Vagina (tissue), 2 donors: ENCODE measurements around the gene NUDT22. TPM values are rescaled to one million over a fixed set of nuclear protein-coding genes. Genes with fewer than 3 reads are reported as not detected.

ENCODE experiments used
- DNase-seq, 2 donors: peaks; one replicate each; pipeline ENCODE4 v3.0.0-alpha.2; 2017; ENCODE audit errors: extremely low spot score in 2 of 2
- H3K27ac ChIP-seq: fragments of 200-600 bp; sonication (generic); one replicate; pipeline ENCODE4 v1.5.1; 2019
- H3K27me3 ChIP-seq: fragments of 200-600 bp; sonication (generic); one replicate; pipeline ENCODE4 v1.5.1; 2019
- H3K36me3 ChIP-seq, 2 donors: fragments of 200-600 bp; sonication (generic); one replicate each; pipeline ENCODE4 v1.5.1; 2017 to 2019
- H3K4me1 ChIP-seq: fragments of 200-600 bp; sonication (generic); one replicate; pipeline ENCODE4 v1.5.1; 2019
- H3K4me3 ChIP-seq, 2 donors: fragments of 200-600 bp; sonication (generic); 1 replicate in 1 of 2; 2 replicates in 1 of 2; pipeline ENCODE4 v1.5.1; 2016 to 2019
- H3K9me3 ChIP-seq: fragments of 200-600 bp; sonication (generic); one replicate; pipeline ENCODE4 v1.5.1; 2019
- CTCF ChIP-seq, 3 experiments: fragments of 450-650 bp in 2 of 3; fragments of 200-600 bp in 1 of 3; sonication (generic) in 1 of 3; IDR thresholded peaks; one replicate each; pipeline ENCODE4 v1.5.1; 2017 to 2019; ENCODE audit warnings: antibody characterized with exemption in 3 of 3, mild to moderate bottlenecking in 2 of 3, moderate library complexity in 2 of 3
- POLR2A ChIP-seq, 2 donors: fragments of 450-650 bp; IDR thresholded peaks; one replicate each; pipeline ENCODE4 v1.6.1; 2017; ENCODE audit warnings: antibody characterized with exemption in 2 of 2, mild to moderate bottlenecking in 2 of 2, moderate library complexity in 2 of 2
- POLR2AphosphoS5 ChIP-seq, 2 donors: sonication (generic); formaldehyde crosslinking; IDR thresholded peaks; one replicate each; pipeline ENCODE4 v1.9.0; 2017; ENCODE audit warnings: antibody characterized with exemption in 2 of 2, mild to moderate bottlenecking in 2 of 2, low read depth in 1 of 2; ENCODE audit not compliant: insufficient read depth in 1 of 2
- intact Hi-C: fragments of 100-400 bp; cut with DNase I; formaldehyde crosslinking; loops from one replicate; pipeline ENCODE4 v1.15.1; 2023
- total RNA-seq: library from RNA; depleted of rRNA; stranded (reverse); fragments of >200 nt; gene quantifications from one replicate; pipeline ENCODE4 v1.2.3, GENCODE V29; 2016

NUDT22 gene
- total RNA-seq, 1 donor from 2014 or later, result 38.8 TPM

GRCh38 chr11:64238999-64239398 lies 12.9 kb downstream of the NUDT22 start:
- no peak overlapping the region for H3K4me3 ChIP-seq
- H3K27ac ChIP-seq, result peak overlapping the region; percentile 100
- H3K36me3 ChIP-seq, result peaks cover 0 to 26% of the 10 kb centered on the region in 2 donors
- no peaks in the 10 kb centered on the region for H3K27me3 ChIP-seq
- intact Hi-C loops, result loop anchor here (5.0 kb wide), 1 partner anchor 68 kb away; the partner anchor contains the start of gene ESRRA
- no peak for DNase-seq
- no peaks in the 10 kb centered on the region for H3K9me3 ChIP-seq
- H3K4me1 ChIP-seq, result peaks cover 58% of the 10 kb centered on the region
- TF ChIP-seq POLR2A (IDR thresholded peaks at IDR 0.05), result no peak
- TF ChIP-seq POLR2AphosphoS5 (IDR thresholded peaks at IDR 0.05; ENCODE audit: insufficient read depth in 1 of 2, low read depth in 1 of 2), result no peak
- TF ChIP-seq CTCF (IDR thresholded peaks at IDR 0.05), result no peak

- TF ChIP-seq POLR2A (IDR thresholded peaks at IDR 0.05) (no peak), CTCF (IDR thresholded peaks at IDR 0.05) (no peak), POLR2AphosphoS5 (IDR thresholded peaks at IDR 0.05; ENCODE audit: insufficient read depth in 1 of 2, low read depth in 1 of 2) (no peak)
- no peak for DNase-seq
- H3K27me3 ChIP-seq, result no peaks in the 10 kb centered on the region
- H3K36me3 ChIP-seq, result peaks cover 0 to 30% of the 10 kb centered on the region in 2 donors
- H3K27ac ChIP-seq, result peak overlapping the region; percentile 100
- no peaks in the 10 kb centered on the region for H3K9me3 ChIP-seq
- peak overlapping the region; percentile 87 to 99 for H3K4me3 ChIP-seq
- H3K4me1 ChIP-seq, result peaks cover 61% of the 10 kb centered on the region
- intact Hi-C loops, result loop anchor here (2.0 to 5.0 kb wide), 2 partner anchors 67 to 77 kb away; partner anchors contain the start of genes ESRRA and TRMT112
These were observed 13.8 kb downstream of the NUDT22 start for GRCh38 chr11:64239662-64240434.

GRCh38 chr11:64240435-64241240 lies 14.6 kb downstream of the NUDT22 start, which contains the start of gene FKBP2:
Gene FKBP2 (plus strand): TSS chr11:64241095. CDS start chr11:64242388, 1,293 bp downstream.
- intact Hi-C loops, result loop anchor here (2.0 kb wide), 1 partner anchor 76 kb away; the partner anchor contains the start of gene TRMT112
- H3K9me3 ChIP-seq, result no peaks in the 10 kb centered on the region
- H3K4me3 ChIP-seq, result peak within 1 kb of the TSS; percentile 87 to 99
- H3K27ac ChIP-seq, result peak within 1 kb of the TSS; percentile 100
- H3K36me3 ChIP-seq, result peaks cover 0 to 30% of the 10 kb centered on the region in 2 donors
- peak in 1 of 2 donors; percentile 99 for DNase-seq
- TF ChIP-seq CTCF (IDR thresholded peaks at IDR 0.05), result no peak
- peak in 1 of 2 donors; percentile 65 for TF ChIP-seq POLR2A (IDR thresholded peaks at IDR 0.05)
- TF ChIP-seq POLR2AphosphoS5 (IDR thresholded peaks at IDR 0.05; ENCODE audit: insufficient read depth in 1 of 2, low read depth in 1 of 2), result peak; percentile 85 to 98
- H3K27me3 ChIP-seq, result no peaks in the 10 kb centered on the region
- H3K4me1 ChIP-seq, result peaks cover 61% of the 10 kb centered on the region

GRCh38 chr11:64241241-64241490 lies 15.1 kb downstream of the NUDT22 start:
- peak overlapping the region; percentile 87 to 99 for H3K4me3 ChIP-seq
- intact Hi-C loops, result loop anchor here (2.0 kb wide), 1 partner anchor 76 kb away; the partner anchor contains the start of gene TRMT112
- H3K4me1 ChIP-seq, result peaks cover 61% of the 10 kb centered on the region
- peaks cover 0 to 30% of the 10 kb centered on the region in 2 donors for H3K36me3 ChIP-seq
- peak overlapping the region; percentile 100 for H3K27ac ChIP-seq
- DNase-seq, result peak; percentile 99 to 100
- no peaks in the 10 kb centered on the region for H3K27me3 ChIP-seq
- TF ChIP-seq CTCF (IDR thresholded peaks at IDR 0.05), result no peak
- no peak for TF ChIP-seq POLR2A (IDR thresholded peaks at IDR 0.05)
- no peak for TF ChIP-seq POLR2AphosphoS5 (IDR thresholded peaks at IDR 0.05; ENCODE audit: insufficient read depth in 1 of 2, low read depth in 1 of 2)
- H3K9me3 ChIP-seq, result no peaks in the 10 kb centered on the region
